Activated CD4-positive, alpha-beta T cell treated with anti-CD3 and anti-CD28 coated beads for 24 hours (primary cell): ENCODE results near the gene IP6K1.
"Not testable (repeated sequence)": the region's sequence is repeated elsewhere in the genome, so short reads cannot be mapped to it uniquely, and the experiment has no call there.

Experiments
- DNase-seq, 2 donors: peaks; one replicate each; pipeline ENCODE4 v3.0.0-alpha.2; 2020; ENCODE audit warnings: low read depth in 2 of 2

The IP6K1 gene

GRCh38 chr3:49769286-49769915 is 16.9 kb downstream of the IP6K1 start:
- no peak for DNase-seq

- DNase-seq = no peak
Measured at GRCh38 chr3:49763981-49764380, 22.4 kb downstream of the IP6K1 start.

DNA sequence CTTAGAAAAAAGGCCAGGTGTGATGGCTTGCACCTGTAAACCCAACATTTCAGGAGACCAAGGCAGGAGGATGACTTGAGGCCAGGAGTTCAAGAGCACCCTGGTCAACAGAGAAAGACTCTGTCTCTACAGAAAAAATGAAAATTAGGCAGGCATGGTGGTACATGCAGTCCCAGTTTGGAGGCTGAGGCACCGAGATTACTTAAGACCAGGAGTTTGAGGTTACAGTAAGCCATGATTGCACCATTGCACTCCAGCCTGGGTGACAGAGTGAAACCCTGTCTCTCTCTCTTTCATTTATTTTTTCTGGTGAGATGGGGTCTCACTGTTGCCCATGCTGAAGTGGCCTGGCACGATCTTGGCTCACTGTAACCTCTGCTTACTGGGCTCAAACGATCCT is 24.7 kb downstream of the IP6K1 start:
- DNase-seq = no peak

DNA sequence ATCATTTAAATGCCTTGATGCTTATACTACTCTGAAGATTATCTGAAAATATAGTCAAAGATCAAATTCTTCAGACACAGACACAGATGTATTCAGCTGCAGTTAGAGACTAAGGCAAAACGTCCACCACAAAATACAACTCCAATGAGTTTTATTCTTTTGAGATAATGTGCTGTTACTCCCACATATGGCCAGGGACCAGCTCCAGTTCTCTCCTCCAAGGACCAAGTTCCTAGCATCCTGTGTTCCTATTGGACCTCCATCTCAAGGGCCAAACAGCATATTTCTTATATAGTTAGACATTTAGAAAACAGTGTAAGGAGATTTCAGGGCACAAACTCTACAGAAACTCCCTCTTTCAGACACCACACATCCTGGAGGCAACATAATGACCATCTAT is 27.1 kb downstream of the IP6K1 start:
- DNase-seq = no peak

- DNase-seq = no peak
Measured at GRCh38 chr3:49757197-49757596, 29.1 kb downstream of the IP6K1 start.

DNA sequence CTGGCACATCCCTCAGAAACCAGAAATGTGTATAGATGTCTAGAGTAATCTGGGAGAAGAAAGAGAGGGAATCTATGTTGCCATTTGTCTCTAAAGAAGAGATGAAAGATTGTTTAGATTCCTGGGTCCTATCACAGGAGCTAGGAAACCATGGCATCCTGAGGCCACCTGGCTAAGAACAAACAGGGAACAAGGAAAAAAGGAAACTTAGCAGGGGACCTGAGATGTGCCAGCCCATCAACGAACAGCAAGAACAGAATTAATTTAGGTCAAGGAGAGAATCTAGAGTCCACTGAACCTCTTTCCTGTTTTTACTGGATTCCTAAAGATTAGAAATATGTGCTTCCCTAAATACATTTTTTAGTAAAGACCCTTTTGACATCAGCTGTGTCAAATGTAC is 30.3 kb downstream of the IP6K1 start:
- DNase-seq = no peak

DNA sequence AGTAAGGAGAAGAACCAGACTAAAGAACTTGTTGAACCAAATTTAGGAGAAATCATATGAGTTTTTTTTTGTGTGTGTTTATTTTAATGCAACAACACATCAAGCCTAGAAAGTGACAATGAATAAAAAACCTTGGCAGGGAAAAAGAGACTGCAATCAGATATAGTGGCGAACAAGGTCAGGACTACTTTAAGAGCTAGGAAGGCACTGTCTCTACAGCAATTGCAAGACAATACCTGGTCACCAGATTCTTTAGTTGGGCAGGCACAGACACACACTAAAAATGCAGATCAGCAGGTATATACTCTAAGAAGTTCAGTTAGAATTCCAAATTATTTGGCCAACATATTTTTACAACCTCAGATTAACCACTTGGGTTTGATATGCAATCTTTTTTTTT is 31.8 kb downstream of the IP6K1 start:
- DNase-seq = no peak

DNA sequence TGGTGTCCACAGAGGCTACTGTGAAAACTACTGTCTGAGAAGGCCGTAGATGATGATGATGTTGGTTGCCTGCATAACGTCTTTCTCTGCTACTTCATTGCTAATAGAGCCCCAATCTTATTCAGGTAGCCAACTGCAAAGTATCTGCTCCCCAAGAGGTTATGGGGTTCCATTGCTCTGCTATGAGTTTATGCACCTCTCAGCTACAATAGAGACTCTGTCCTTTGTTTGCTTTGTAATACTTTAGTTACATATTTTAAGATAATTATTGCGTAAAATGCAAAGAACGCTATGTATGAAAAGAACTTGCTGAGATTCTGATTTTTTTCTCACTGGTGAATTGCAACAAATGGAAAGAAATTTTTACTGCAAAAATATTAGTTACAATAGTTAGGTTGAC is 34.8 kb downstream of the IP6K1 start:
- no peak for DNase-seq

GRCh38 chr3:49750056-49750455 is 36.3 kb downstream of the IP6K1 start:
- no peak for DNase-seq

DNA sequence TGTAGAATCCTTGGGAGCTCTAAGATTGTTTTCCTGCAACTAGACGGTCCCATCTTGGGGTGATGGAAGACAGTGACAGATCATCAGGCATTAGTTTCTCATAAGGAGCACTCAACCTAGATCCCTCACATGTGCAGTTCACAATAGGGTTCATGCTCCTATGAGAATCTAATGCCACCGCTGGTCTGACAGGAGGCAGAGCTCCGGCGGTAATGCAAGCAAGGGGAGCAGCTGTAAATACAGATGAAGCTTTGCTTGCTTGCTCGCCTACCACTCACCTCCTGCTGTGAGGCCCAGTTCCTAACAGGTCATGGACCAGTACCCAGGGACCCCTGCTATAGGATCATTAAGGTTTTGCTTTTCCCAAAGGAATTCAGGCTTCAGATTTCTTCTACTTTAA is 37.5 kb downstream of the IP6K1 start:
- DNase-seq = not testable (repeated sequence)

- DNase-seq = no peak
Measured at GRCh38 chr3:49747792-49748480, 38.4 kb downstream of the IP6K1 start.

DNA sequence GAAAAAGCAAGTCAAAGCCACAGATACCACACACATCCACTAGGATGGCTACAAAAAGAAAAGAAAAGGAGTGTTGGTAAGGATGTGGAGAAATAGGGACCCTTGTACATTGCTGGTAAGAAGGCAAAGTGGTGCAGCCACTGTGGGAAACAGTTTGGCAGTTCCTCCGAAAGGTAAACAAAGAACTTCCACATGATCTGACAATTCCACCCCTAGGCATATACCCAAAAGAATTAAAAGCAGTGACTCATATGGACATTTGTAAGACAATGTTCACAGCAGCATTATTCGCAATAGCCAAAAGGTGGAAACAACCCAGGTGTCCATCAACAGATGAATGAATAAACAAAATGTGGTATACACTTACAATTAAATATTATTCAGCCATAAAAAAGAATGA is 40.4 kb downstream of the IP6K1 start:
- DNase-seq = no peak

GRCh38 chr3:49740427-49740826 is 45.9 kb downstream of the IP6K1 start:
- DNase-seq = no peak

- no peak for DNase-seq
Measured at GRCh38 chr3:49738067-49738713, 48.2 kb downstream of the IP6K1 start.

GRCh38 chr3:49734752-49735151 is 51.6 kb downstream of the IP6K1 start:
- no peak for DNase-seq

GRCh38 chr3:49733551-49733950 is 52.8 kb downstream of the IP6K1 start:
- no peak for DNase-seq

GRCh38 chr3:49732597-49732996 is 53.7 kb downstream of the IP6K1 start:
- DNase-seq = no peak

DNA sequence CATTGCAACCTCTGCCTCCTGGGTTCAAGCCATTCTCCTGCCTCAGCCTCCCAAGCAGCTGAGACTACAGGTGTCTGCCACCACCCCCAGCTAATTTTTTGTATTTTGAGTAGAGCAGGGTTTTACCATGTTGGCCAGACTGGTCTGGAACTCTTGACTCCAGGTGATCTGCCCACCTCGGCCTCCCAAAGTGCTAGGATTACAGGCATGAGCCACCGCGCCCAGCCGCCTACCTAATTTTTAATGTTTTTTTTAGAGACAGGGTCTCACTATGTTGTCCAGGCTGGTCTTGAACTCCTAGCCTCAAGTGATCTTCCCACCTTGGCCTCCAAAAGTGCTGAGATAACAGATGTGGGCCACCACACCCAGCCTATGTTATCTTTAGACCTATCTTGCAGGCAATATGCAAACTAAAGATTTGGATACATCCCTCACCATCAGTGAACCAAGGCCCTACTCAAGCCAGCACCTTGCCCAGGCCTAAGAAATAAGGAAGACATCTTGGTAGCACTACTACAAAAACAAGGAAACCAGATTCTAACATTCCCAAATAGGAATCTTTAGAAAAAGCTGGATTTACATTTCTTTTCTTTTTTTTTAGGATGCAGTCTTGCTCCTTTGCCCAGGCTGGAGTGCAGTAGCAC is 56.3 kb downstream of the IP6K1 start:
- DNase-seq = no peak

DNA sequence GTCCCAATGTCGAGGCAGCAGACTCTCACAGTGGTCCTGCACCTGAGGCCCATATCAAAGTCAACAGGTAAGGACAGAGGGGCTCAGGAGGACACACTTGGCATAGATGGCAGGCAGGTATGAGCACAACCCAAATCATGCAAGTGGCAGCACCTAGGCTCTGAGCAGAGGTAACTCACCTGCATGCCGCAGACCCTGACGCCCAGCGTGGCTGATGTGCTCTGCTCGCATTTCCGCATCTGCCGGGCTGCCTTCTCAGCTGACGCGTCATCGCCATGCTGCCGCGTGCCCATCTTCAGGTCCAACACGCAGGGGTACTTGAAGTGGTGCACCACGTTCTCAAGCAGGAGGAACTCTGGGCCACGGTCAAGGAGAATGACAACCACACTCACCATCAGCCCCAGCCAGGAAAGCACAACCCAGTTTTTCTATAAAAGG is 58.4 kb downstream of the IP6K1 start:
- DNase-seq = no peak

GRCh38 chr3:49727154-49727923 is 59.0 kb downstream of the IP6K1 start:
- no peak for DNase-seq

DNA sequence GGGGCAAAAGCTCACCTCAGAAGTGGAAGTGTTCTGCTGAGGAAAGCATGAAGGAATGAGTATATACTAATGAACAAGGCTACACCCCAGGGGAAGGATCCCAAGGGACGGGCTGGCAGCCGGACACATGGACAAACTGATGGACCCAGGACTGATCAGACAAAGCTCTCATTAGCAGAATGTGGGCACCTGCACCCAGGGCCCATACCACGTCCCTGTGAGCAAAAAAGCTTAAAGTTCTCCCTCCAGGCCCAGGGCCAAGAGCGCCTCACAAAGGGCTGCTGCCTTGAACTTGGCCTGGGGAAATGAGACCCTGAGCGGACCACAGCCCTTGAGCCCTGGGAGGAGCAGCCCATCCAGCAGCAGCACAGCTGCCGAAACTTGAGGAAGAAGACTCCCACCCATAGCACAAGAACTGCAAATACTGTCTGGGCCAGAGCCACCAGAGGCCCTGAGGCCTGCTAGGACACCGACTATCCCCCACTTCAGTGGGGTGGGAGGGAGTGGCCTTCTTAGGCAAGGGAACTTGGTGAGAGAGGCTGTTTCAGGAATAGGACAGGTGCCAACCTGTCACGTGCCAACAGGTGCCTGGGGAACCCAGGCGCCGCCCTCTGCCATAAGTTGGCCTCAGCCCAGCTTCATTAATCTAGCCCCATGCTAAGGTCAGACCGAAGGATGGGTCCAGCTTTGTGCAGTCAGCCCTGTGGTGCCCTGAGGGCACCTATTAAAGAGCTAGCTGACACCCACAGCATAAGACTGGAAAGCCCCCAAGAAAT is 60.2 kb downstream of the IP6K1 start:
- DNase-seq = no peak
